HFFc6 (cell line): ENCODE data around the gene NCKAP5. TPM values are rescaled to one million over a fixed set of nuclear protein-coding genes. Genes with fewer than 3 reads are reported as not detected.

ENCODE experiments used
- DNase-seq: peaks from one replicate; pipeline ENCODE4 v3.0.0-alpha.2; 2018
- H3K27ac Mint-ChIP-seq: 2 replicates; pipeline ENCODE4 v1.8.0; 2020; ENCODE audit warnings: mild to moderate bottlenecking, mixed read lengths
- H3K27me3 Mint-ChIP-seq: 2 replicates; pipeline ENCODE4 v1.8.0; 2021; ENCODE audit warnings: mild to moderate bottlenecking, moderate library complexity, mixed read lengths; ENCODE audit not compliant: insufficient read depth
- H3K36me3 Mint-ChIP-seq: 2 replicates; pipeline ENCODE4 v1.8.0; 2021; ENCODE audit warnings: low read depth, mixed read lengths
- H3K4me1 Mint-ChIP-seq: 2 replicates; pipeline ENCODE4 v1.8.0; 2020; ENCODE audit warnings: low read depth, mixed read lengths
- H3K4me3 Mint-ChIP-seq: 2 replicates; pipeline ENCODE4 v1.8.0; 2020; ENCODE audit warnings: mild to moderate bottlenecking, moderate library complexity, mixed read lengths
- H3K9me3 Mint-ChIP-seq: 2 replicates; pipeline ENCODE4 v1.8.0; 2020; ENCODE audit warnings: mild to moderate bottlenecking, mixed read lengths
- long read RNA-seq: library from polyadenylated mRNA; unstranded; transcript quantifications from one replicate; pipeline ENCODE4 v2.0.0, GENCODE V29; 2019
- total RNA-seq, 6 experiments: library from RNA; stranded (reverse); fragmentation: NEBNext Ultra II Directional; extraction: Animal tissue kit (Norgen Biotek cat#: 25700); gene quantifications; 2 replicates in 1 of 6; 3 replicates in 5 of 6; pipeline ENCODE4 v1.2.3, GENCODE V29; 2021
- TF ChIP-seq, protein P1 (sequence below): fragments of 200-600 bp; sonication (generic); IDR thresholded peaks from 2 replicates; pipeline ENCODE4 v1.5.0; 2021; ENCODE audit warnings: antibody characterized with exemption, mild to moderate bottlenecking

The NCKAP5 gene
- 1 to 10 TPM in 4 of 6 experiments, under 1 TPM in 2; 0.31 to 4.0 (median 3.1) TPM for total RNA-seq
- long read RNA-seq, partial matches to known transcripts: 0 of 3 reads
- long read RNA-seq, other reads (novel, unspliced or antisense): 3 of 3 reads

DNA sequence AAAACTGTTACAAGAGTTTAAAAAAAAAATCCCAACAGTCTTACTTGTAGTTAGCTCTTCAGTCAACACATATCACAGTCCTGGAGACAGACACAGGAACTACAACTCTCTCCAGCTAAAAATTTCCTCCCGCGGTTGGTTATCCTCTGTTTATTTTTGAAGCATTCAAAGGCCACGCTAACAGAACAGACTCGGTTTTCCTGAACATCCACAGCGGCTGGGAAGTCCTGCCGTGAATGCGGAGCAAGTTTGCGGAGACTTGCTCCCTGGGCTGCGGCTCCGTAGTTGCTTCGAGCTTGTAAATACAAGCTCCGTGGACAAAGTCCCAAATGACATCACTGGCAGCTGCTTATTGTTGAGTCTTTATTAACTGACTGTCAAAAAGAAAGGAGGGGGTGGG is at the start of gene NCKAP5:
TSS of gene NCKAP5 (minus strand) at position 292 of the 400 bp plus-strand sequence. CDS start 50,937 bp downstream, outside the sequence.
- peak within 1 kb of the TSS; percentile 86 for H3K4me3 Mint-ChIP-seq
- TF ChIP-seq, protein P1, sequence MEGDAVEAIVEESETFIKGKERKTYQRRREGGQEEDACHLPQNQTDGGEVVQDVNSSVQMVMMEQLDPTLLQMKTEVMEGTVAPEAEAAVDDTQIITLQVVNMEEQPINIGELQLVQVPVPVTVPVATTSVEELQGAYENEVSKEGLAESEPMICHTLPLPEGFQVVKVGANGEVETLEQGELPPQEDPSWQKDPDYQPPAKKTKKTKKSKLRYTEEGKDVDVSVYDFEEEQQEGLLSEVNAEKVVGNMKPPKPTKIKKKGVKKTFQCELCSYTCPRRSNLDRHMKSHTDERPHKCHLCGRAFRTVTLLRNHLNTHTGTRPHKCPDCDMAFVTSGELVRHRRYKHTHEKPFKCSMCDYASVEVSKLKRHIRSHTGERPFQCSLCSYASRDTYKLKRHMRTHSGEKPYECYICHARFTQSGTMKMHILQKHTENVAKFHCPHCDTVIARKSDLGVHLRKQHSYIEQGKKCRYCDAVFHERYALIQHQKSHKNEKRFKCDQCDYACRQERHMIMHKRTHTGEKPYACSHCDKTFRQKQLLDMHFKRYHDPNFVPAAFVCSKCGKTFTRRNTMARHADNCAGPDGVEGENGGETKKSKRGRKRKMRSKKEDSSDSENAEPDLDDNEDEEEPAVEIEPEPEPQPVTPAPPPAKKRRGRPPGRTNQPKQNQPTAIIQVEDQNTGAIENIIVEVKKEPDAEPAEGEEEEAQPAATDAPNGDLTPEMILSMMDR: peak; percentile 47; the same call in 1 of the 2 replicates
- H3K9me3 Mint-ChIP-seq: no peaks in the 10 kb centered on the region
- H3K36me3 Mint-ChIP-seq: no peaks in the 10 kb centered on the region
- no peaks in the 10 kb centered on the region for H3K27me3 Mint-ChIP-seq
- peak within 1 kb of the TSS; percentile 76 for H3K27ac Mint-ChIP-seq
- peaks cover 31% of the 10 kb centered on the region for H3K4me1 Mint-ChIP-seq
- peak; percentile 22 for DNase-seq

GRCh38 chr2:133609664-133610063 is 41.4 kb upstream of the NCKAP5 start:
- Mint-ChIP-seq H3K4me1 (peaks cover 68% of the 10 kb centered on the region), H3K27ac (no peak overlapping the region), H3K27me3 (no peaks in the 10 kb centered on the region; the same call in none of the 2 replicates), H3K9me3 (no peaks in the 10 kb centered on the region; the same call in none of the 2 replicates), H3K4me3 (no peak overlapping the region), H3K36me3 (peaks cover 7% of the 10 kb centered on the region; the same call in 1 of the 2 replicates)
- no peak for DNase-seq
- TF ChIP-seq, protein P1: no peak

DNA sequence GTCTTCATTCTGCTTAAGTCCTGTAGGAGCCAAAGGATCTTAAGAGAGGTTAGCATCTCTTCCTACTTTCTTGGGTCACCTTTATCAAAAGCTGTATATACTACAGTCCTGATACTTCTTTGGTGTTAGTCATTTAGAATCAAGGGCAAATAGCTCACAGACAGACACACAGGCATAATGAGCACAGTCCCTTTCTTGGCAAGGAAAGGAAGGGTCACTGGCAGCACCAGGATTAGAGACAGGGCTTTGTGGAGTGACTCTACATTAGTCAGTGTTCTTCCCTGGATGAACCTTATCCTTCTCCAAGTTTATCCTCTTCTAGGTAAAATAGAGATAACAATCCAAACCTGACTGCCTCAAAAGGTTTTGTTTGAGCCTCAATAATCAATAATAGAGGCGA is 40.0 kb upstream of the NCKAP5 start:
- Mint-ChIP-seq H3K4me3 (no peak overlapping the region), H3K9me3 (no peaks in the 10 kb centered on the region), H3K27ac (peak overlapping the region; percentile 38; the same call in 1 of the 2 replicates), H3K4me1 (peaks cover 62% of the 10 kb centered on the region), H3K27me3 (no peaks in the 10 kb centered on the region; the same call in none of the 2 replicates), H3K36me3 (no peaks in the 10 kb centered on the region)
- TF ChIP-seq, protein P1: no peak
- DNase-seq: no peak

GRCh38 chr2:133607679-133608078 is 39.4 kb upstream of the NCKAP5 start:
- H3K4me1 Mint-ChIP-seq: peaks cover 67% of the 10 kb centered on the region
- H3K27ac Mint-ChIP-seq: no peak overlapping the region
- TF ChIP-seq, protein P1: no peak
- H3K9me3 Mint-ChIP-seq: no peaks in the 10 kb centered on the region
- peak; percentile 68 for DNase-seq
- no peaks in the 10 kb centered on the region; the same call in none of the 2 replicates for H3K27me3 Mint-ChIP-seq
- no peaks in the 10 kb centered on the region for H3K36me3 Mint-ChIP-seq
- no peak overlapping the region for H3K4me3 Mint-ChIP-seq

- H3K9me3 Mint-ChIP-seq: no peaks in the 10 kb centered on the region
- no peaks in the 10 kb centered on the region; the same call in none of the 2 replicates for H3K27me3 Mint-ChIP-seq
- H3K4me3 Mint-ChIP-seq: no peak overlapping the region
- no peak overlapping the region for H3K27ac Mint-ChIP-seq
- H3K36me3 Mint-ChIP-seq: no peaks in the 10 kb centered on the region
- no peak for DNase-seq
- H3K4me1 Mint-ChIP-seq: peaks cover 77% of the 10 kb centered on the region
- TF ChIP-seq, protein P1: no peak
Observed at GRCh38 chr2:133606616-133607015, 38.4 kb upstream of the NCKAP5 start.
